GM18498 (cell line): ENCODE results near the gene ZNF69.
A peak's percentile ranks its signal among the peaks of the same experiment; 100 is the strongest.
"Not testable (repeated sequence)": the region's sequence is repeated elsewhere in the genome, so short reads cannot be mapped to it uniquely, and the experiment has no call there.

Experiments
- ATAC-seq: cut with Tn5 transposase; IDR thresholded peaks from one replicate; pipeline ENCODE4 v1.9.1; 2021; ENCODE audit warnings: mild to moderate bottlenecking, moderate library complexity; ENCODE audit not compliant: unreplicated experiment

The ZNF69 gene

GRCh38 chr19:11887611-11888531 is at the start of gene ZNF69:
TSS of gene ZNF69 (plus strand) at chr19:11887782. CDS start at chr19:11887924, 142 bp downstream.
- ATAC-seq: no peak

- ATAC-seq: no peak
Observed at GRCh38 chr19:11843722-11844121, 43.9 kb upstream of the ZNF69 start.

GRCh38 chr19:11847615-11848014 is 40.0 kb upstream of the ZNF69 start:
- ATAC-seq: not testable (repeated sequence)

- peak; percentile 8 for ATAC-seq
Observed at GRCh38 chr19:11848200-11848593, 39.4 kb upstream of the ZNF69 start.

- peak; percentile 91 for ATAC-seq
Observed at GRCh38 chr19:11848594-11849469, 38.8 kb upstream of the ZNF69 start, which contains the start of gene ZNF439. TSS of gene ZNF439 (plus strand) at chr19:11848726. CDS start at chr19:11848868, 142 bp downstream.

- ATAC-seq: not testable (repeated sequence)
Observed at GRCh38 chr19:11850289-11850688, 37.3 kb upstream of the ZNF69 start.

- no peak for ATAC-seq
Observed at GRCh38 chr19:11853358-11853757, 34.2 kb upstream of the ZNF69 start.

- ATAC-seq: no peak
Observed at GRCh38 chr19:11856596-11857250, 30.9 kb upstream of the ZNF69 start.

GRCh38 chr19:11860721-11861120 is 26.9 kb upstream of the ZNF69 start:
- no peak for ATAC-seq

- ATAC-seq: no peak
Observed at GRCh38 chr19:11861301-11861700, 26.3 kb upstream of the ZNF69 start.

- ATAC-seq: not testable (repeated sequence)
Observed at GRCh38 chr19:11867766-11868165, 19.8 kb upstream of the ZNF69 start.

- ATAC-seq: no peak
Observed at GRCh38 chr19:11868188-11868587, 19.4 kb upstream of the ZNF69 start.

GRCh38 chr19:11872624-11873023 is 15.0 kb upstream of the ZNF69 start:
- no peak for ATAC-seq

GRCh38 chr19:11873762-11874161 is 13.8 kb upstream of the ZNF69 start:
- no peak for ATAC-seq

GRCh38 chr19:11879687-11880266 is 7.8 kb upstream of the ZNF69 start:
- not testable (repeated sequence) for ATAC-seq

GRCh38 chr19:11880598-11880997 is 7.0 kb upstream of the ZNF69 start:
- ATAC-seq: no peak

GRCh38 chr19:11881151-11881800 is 6.3 kb upstream of the ZNF69 start:
- ATAC-seq: no peak

GRCh38 chr19:11882606-11883005 is 5.0 kb upstream of the ZNF69 start:
- ATAC-seq: no peak

- ATAC-seq: no peak
Observed at GRCh38 chr19:11887234-11887610, 360 bp upstream of the ZNF69 start.

- ATAC-seq: not testable (repeated sequence)
Observed at GRCh38 chr19:11889901-11890300, 2.3 kb downstream of the ZNF69 start.
